ENCODE measurements around the gene MMP17.

Gene MMP17

GRCh38 chr12:131850856-131851559, 22.8 kb downstream of the MMP17 start:
- no peak for DNase-seq

GRCh38 chr12:131851741-131852550, 23.8 kb downstream of the MMP17 start:
- DNase-seq: no peak

GRCh38 chr12:131852551-131853299, 24.5 kb downstream of the MMP17 start:
- no peak for DNase-seq

- no peak for DNase-seq
Observed at GRCh38 chr12:131853832-131854797, 25.9 kb downstream of the MMP17 start.

GRCh38 chr12:131854861-131855476, 26.8 kb downstream of the MMP17 start:
- DNase-seq: no peak

GRCh38 chr12:131855521-131856142, 27.4 kb downstream of the MMP17 start:
- DNase-seq: no peak

- no peak for DNase-seq
Observed at GRCh38 chr12:131856366-131857097, 28.3 kb downstream of the MMP17 start.

- DNase-seq: no peak
Observed at GRCh38 chr12:131857908-131858850, 30.0 kb downstream of the MMP17 start.

- no peak for DNase-seq
Observed at GRCh38 chr12:131860472-131861260, 32.5 kb downstream of the MMP17 start.

- no peak for DNase-seq
Observed at GRCh38 chr12:131861261-131862083, 33.3 kb downstream of the MMP17 start.

- no peak for DNase-seq
Observed at GRCh38 chr12:131862084-131862441, 33.9 kb downstream of the MMP17 start.

GRCh38 chr12:131862600-131862993, 34.4 kb downstream of the MMP17 start:
- no peak for DNase-seq

GRCh38 chr12:131862994-131863710, 35.0 kb downstream of the MMP17 start:
- DNase-seq: no peak

GRCh38 chr12:131863711-131864396, 35.7 kb downstream of the MMP17 start:
- DNase-seq: peak; percentile 83

GRCh38 chr12:131864469-131864868, 36.3 kb downstream of the MMP17 start:
- DNase-seq: no peak

GRCh38 chr12:131865180-131865875, 37.1 kb downstream of the MMP17 start:
- DNase-seq: no peak

All from NCI-H524 treated with DMSO at 0.1 percent for 48 hours (cell line).